Activated naive CD8-positive, alpha-beta T cell (primary cell): ENCODE data around the gene CERK.
A peak's percentile ranks its signal among the peaks of the same experiment; 100 is the strongest.

Experiments used
- H3K27ac Mint-ChIP-seq: one replicate; pipeline ENCODE4 v1.8.0; 2021; ENCODE audit warnings: mixed read lengths
- H3K27me3 Mint-ChIP-seq: one replicate; pipeline ENCODE4 v1.8.0; 2021; ENCODE audit warnings: mixed read lengths
- H3K36me3 Mint-ChIP-seq: one replicate; pipeline ENCODE4 v1.8.0; 2021; ENCODE audit warnings: mixed read lengths
- H3K4me1 Mint-ChIP-seq: one replicate; pipeline ENCODE4 v1.8.0; 2021; ENCODE audit warnings: low read depth, mixed read lengths
- H3K4me3 Mint-ChIP-seq: one replicate; pipeline ENCODE4 v1.8.0; 2021; ENCODE audit warnings: mild to moderate bottlenecking, mixed read lengths
- H3K9me3 Mint-ChIP-seq: one replicate; pipeline ENCODE4 v1.8.0; 2021; ENCODE audit warnings: low read depth, mixed read lengths

The CERK gene

DNA sequence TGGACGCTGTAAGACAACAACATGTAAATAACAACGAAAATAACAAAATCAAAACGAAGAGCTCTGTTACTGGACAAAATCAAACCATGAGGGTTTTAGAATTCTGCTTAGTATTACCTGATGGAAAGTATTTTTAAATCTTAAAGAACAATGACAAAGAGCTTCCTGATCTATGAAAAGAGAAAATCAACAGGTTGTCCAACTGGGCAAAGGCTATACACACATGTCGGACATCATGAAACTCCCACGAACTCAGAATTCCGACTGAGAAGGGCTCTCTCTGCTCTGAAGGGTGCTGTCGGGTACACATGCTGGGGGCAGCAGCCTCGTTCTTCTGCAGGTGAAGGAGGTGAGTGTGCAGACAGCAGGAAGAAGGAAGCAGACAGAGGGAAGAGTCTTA lies 25.8 kb downstream of the CERK start:
- H3K27me3 Mint-ChIP-seq = no peaks in the 10 kb centered on the region
- H3K27ac Mint-ChIP-seq = no peak overlapping the region
- H3K36me3 Mint-ChIP-seq = peaks cover 6% of the 10 kb centered on the region
- no peak overlapping the region for H3K4me3 Mint-ChIP-seq
- H3K9me3 Mint-ChIP-seq = no peaks in the 10 kb centered on the region
- H3K4me1 Mint-ChIP-seq = peaks cover 5% of the 10 kb centered on the region

DNA sequence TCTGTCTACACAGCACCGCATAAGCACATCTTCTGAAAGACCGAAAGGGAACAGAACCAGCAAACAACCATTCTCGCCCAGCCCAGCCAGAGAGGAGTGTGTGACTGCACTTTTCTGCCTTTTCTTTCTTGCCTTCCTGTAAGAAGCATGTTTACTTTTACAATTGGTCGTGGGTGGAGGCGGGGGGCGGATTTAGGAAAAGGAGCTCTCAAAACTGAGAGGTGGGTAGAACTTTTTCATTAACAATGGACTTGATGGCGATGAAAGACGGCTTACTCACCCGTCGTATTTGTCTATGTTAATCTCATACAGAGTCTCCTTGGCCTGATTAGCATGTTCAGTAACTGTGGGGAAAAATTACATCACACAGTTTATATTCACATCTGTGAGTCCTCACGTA lies 27.2 kb downstream of the CERK start:
- peak overlapping the region; percentile 34 for H3K27ac Mint-ChIP-seq
- H3K4me1 Mint-ChIP-seq = peaks cover 7% of the 10 kb centered on the region
- peaks cover 6% of the 10 kb centered on the region for H3K36me3 Mint-ChIP-seq
- H3K4me3 Mint-ChIP-seq = no peak overlapping the region
- no peaks in the 10 kb centered on the region for H3K9me3 Mint-ChIP-seq
- no peaks in the 10 kb centered on the region for H3K27me3 Mint-ChIP-seq

- H3K9me3 Mint-ChIP-seq = no peaks in the 10 kb centered on the region
- no peaks in the 10 kb centered on the region for H3K27me3 Mint-ChIP-seq
- H3K36me3 Mint-ChIP-seq = peaks cover 6% of the 10 kb centered on the region
- H3K4me3 Mint-ChIP-seq = no peak overlapping the region
- H3K27ac Mint-ChIP-seq = no peak overlapping the region
- peaks cover 4% of the 10 kb centered on the region for H3K4me1 Mint-ChIP-seq
Measured at GRCh38 chr22:46708766-46709330, 29.2 kb downstream of the CERK start.

DNA sequence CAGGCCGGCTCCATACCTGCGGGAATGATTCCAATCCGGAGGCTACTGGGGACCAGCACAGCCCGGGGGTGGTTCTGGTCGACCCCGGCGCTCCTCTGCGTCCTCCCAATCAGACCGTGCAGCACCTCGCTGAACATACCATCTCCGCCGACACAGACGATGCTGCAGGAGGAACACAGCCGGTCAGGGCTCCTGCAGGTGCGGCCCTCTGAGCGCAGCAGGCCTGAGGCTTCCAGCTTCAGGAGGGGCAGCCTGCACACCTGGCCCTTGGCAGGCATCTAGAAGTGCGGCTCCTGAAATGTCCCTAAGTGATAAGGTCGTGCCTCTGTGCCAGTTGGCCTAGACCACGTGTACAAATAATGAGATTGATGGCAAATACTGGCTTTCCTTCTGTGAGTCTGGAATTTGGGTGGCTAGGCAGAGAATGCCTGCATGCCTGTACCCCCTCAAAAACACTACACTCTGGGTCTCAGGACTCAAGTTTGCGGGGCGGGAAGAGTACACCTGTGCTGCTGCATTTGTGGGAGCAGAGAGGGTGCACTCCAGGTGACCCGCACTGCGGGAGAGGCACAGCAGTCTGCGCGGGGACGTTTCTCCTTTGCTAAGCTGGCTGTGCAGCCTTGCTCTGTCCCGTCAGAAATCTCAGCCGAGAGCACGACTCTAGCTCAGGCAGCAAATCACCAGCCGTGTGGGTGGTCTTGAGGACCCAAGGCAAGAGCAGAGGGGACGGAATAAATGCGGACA lies 30.1 kb downstream of the CERK start:
- Mint-ChIP-seq H3K36me3 (peaks cover 6% of the 10 kb centered on the region), H3K27me3 (no peaks in the 10 kb centered on the region), H3K9me3 (no peaks in the 10 kb centered on the region), H3K4me1 (peaks cover 2% of the 10 kb centered on the region), H3K27ac (no peak overlapping the region), H3K4me3 (no peak overlapping the region)

DNA sequence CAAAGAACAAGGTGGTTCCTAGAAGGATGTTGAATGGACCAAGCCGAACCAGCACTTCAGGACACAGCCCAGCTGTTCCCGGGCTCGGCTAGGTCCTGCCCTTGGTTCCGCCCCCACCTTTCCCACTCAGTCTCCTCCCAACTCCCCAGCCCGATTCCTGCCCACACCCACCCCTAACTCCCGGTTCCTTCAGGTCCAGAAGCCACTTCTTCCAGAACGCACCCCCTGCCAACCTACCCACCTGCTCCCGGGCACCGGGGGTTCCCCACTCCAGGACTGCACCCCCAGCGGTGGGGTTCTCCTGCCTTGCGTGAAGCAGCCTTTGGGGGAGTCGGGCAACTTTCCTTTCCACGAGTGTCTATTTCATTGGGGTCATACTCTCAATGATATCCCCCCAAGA lies 30.7 kb downstream of the CERK start:
- H3K27ac Mint-ChIP-seq = no peak overlapping the region
- H3K36me3 Mint-ChIP-seq = peaks cover 5% of the 10 kb centered on the region
- H3K4me3 Mint-ChIP-seq = no peak overlapping the region
- no peaks in the 10 kb centered on the region for H3K9me3 Mint-ChIP-seq
- H3K27me3 Mint-ChIP-seq = no peaks in the 10 kb centered on the region
- peaks cover 2% of the 10 kb centered on the region for H3K4me1 Mint-ChIP-seq

DNA sequence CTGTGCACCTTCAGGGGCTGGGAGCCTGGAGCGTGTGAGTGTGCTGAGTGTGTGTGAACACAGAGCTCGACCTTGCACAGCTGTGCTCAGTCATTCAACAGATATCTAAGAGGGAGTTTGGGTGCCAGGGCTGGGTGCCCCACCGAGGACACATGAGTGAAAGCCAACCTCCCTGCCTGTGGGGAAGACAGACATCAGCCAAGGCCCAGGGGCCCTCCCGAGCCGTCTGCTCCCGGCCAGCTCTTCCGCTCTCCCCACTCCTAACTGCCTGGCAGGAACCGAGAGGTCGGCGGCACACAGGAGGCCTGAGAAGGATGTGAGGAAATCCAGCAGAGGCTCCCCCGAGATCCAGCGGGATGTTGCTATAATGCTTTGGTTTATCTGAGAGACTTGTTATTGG lies 32.0 kb downstream of the CERK start:
- no peak overlapping the region for H3K27ac Mint-ChIP-seq

DNA sequence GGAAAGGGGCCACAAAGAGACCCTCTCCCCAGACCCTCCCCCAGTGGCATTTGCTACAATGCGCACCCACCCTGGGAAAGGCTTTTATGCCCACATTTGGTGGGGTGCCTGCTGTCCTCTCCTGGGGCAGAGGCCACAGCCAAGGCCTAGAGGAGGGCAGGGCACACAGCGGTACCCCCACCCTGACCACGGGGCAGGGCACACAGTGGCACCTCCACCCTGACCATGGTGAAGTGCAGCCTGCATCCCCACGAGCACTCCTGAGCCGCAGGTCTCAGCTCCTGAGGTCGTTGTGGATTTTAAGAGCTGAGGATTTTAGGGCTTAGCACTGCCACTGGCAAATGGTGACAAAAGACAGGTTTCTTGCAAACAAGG lies 34.1 kb downstream of the CERK start:
- H3K27ac Mint-ChIP-seq = no peak overlapping the region
- no peaks in the 10 kb centered on the region for H3K9me3 Mint-ChIP-seq
- H3K36me3 Mint-ChIP-seq = no peaks in the 10 kb centered on the region
- peaks cover 2% of the 10 kb centered on the region for H3K4me1 Mint-ChIP-seq
- H3K4me3 Mint-ChIP-seq = no peak overlapping the region
- no peaks in the 10 kb centered on the region for H3K27me3 Mint-ChIP-seq

More for the DNA sequence above, 32.0 kb downstream of the CERK start:
- Mint-ChIP-seq H3K36me3 (peaks cover 2% of the 10 kb centered on the region), H3K4me3 (no peak overlapping the region), H3K4me1 (peaks cover 2% of the 10 kb centered on the region), H3K9me3 (no peaks in the 10 kb centered on the region), H3K27me3 (no peaks in the 10 kb centered on the region)

GRCh38 chr22:46703171-46703995 lies 34.7 kb downstream of the CERK start:
- Mint-ChIP-seq H3K9me3 (no peaks in the 10 kb centered on the region), H3K36me3 (no peaks in the 10 kb centered on the region), H3K4me3 (no peak overlapping the region), H3K27me3 (no peaks in the 10 kb centered on the region), H3K27ac (no peak overlapping the region), H3K4me1 (peaks cover 2% of the 10 kb centered on the region)

GRCh38 chr22:46701262-46701661 lies 36.8 kb downstream of the CERK start:
- no peaks in the 10 kb centered on the region for H3K27me3 Mint-ChIP-seq
- H3K36me3 Mint-ChIP-seq = no peaks in the 10 kb centered on the region
- no peaks in the 10 kb centered on the region for H3K9me3 Mint-ChIP-seq
- no peak overlapping the region for H3K27ac Mint-ChIP-seq
- H3K4me3 Mint-ChIP-seq = no peak overlapping the region
- peaks cover 2% of the 10 kb centered on the region for H3K4me1 Mint-ChIP-seq

DNA sequence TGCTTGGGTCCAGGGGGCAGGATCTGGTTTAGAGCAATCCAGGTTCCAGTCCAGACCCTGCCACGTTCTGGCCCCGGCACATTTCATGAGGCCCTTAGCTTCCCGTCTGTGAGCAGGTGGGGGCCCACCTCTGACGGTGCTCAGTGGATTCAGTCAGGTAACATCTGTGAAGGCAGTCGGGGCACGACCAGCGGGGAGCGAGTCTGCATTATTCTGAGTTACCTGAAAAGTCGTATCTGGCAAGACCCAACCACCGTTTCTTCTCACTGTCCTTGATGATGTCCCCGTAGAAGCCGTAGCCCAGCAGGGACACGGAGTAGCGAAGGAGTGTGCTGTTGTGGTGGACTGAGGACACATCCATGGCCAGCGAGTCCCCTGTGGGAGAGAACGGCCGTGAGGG lies 39.0 kb downstream of the CERK start:
- Mint-ChIP-seq H3K27me3 (no peaks in the 10 kb centered on the region), H3K9me3 (no peaks in the 10 kb centered on the region), H3K4me1 (no peaks in the 10 kb centered on the region), H3K4me3 (no peak overlapping the region), H3K36me3 (no peaks in the 10 kb centered on the region), H3K27ac (peak overlapping the region; percentile 46)

- no peaks in the 10 kb centered on the region for H3K27me3 Mint-ChIP-seq
- no peak overlapping the region for H3K27ac Mint-ChIP-seq
- no peaks in the 10 kb centered on the region for H3K4me1 Mint-ChIP-seq
- no peaks in the 10 kb centered on the region for H3K36me3 Mint-ChIP-seq
- H3K4me3 Mint-ChIP-seq = no peak overlapping the region
- H3K9me3 Mint-ChIP-seq = no peaks in the 10 kb centered on the region
Measured at GRCh38 chr22:46697811-46698515, 40.1 kb downstream of the CERK start.

GRCh38 chr22:46696614-46697013 lies 41.4 kb downstream of the CERK start:
- Mint-ChIP-seq H3K9me3 (no peaks in the 10 kb centered on the region), H3K36me3 (no peaks in the 10 kb centered on the region), H3K4me1 (no peaks in the 10 kb centered on the region), H3K27me3 (no peaks in the 10 kb centered on the region), H3K4me3 (no peak overlapping the region), H3K27ac (no peak overlapping the region)

- Mint-ChIP-seq H3K36me3 (no peaks in the 10 kb centered on the region), H3K9me3 (no peaks in the 10 kb centered on the region), H3K4me3 (no peak overlapping the region), H3K4me1 (no peaks in the 10 kb centered on the region), H3K27me3 (no peaks in the 10 kb centered on the region), H3K27ac (no peak overlapping the region)
Measured at GRCh38 chr22:46696229-46696518, 41.9 kb downstream of the CERK start.

DNA sequence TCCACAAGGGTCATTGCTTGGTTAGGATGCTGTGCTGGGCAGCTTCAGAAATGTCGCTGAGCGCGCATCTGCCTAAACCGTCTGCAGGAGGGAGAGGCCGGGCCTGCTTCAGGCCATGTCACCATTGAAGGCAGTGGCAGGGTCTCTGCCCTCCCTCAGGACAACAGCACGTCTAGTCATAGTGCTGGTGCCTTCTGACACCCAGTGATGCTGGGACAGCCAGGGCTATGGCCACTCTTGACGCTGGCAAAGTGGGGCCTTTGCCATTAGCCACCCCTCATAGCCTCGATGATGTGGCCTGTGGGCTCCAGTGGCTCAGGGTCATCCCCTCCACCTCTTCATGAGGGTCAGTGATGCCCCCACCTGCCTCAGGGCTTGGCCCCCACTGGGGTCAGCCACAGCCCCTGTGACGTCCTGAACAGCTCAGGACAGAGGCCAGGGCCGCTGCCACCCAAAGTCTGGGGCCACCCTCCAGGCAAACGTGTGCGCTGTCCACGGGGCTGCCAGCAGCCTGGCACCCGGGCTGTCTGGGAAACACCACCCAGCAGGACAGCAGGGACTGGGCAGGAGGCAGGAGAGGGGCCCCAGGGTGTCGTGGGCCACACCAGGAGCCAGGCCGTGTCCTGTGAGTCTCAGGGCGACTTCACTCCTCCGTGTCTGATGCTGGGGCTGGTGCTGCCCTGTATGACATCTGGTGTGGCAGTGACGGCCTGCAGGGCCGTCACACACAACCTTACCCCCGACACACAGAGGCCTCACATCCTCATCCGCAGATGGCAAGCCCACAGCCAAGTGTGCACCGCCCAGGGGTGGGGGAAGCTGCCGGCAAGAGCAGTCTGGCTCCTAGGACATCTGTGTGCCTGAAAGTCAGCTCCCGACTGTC lies 42.5 kb downstream of the CERK start:
- Mint-ChIP-seq H3K27me3 (no peaks in the 10 kb centered on the region), H3K4me3 (no peak overlapping the region), H3K9me3 (no peaks in the 10 kb centered on the region), H3K4me1 (no peaks in the 10 kb centered on the region), H3K27ac (no peak overlapping the region), H3K36me3 (no peaks in the 10 kb centered on the region)
